Measurements from ENCODE around the gene DNAAF5. TPM values are rescaled to one million over a fixed set of nuclear protein-coding genes. Genes with fewer than 3 reads are reported as not detected.

Gene DNAAF5
- total and polyA plus RNA-seq, 12 donors, result 10.4 to 30.0 (median 24.7) TPM

DNA sequence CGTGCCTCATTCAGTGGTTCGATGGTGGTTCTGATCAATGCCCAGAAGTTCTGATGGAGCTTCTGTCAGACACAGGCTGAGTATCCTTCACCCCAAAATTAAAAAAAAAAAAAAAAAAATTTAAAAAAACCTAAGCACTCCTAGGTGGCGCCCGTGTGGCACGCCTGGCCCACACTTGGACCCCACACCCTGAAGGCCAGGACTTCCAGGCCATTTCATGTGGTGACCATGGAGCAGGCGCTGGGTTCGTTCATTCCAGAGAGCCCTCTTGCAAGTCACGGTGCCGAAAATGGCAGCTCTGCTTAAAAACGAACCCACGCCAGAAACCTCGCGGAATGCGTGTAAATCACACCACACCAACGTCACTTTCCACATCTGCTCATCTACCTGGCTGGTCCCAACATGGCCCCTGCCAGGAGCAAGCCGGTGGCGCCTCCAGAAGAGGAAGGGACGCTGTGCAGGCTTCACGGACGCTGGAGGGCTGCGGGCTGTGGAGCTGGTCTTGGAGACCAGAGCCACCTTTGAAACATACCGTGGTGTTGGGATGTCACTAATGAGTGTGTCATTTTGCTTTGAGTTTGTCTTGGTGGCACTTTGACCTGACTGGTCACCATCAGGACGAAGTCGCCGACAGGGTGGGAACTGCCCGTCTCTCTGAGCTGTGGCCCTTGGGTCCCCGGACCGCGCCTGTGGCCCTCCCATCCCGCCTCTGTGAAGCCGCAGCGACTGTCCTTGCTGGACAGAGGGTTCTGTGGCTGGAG lies 46.5 kb downstream of the DNAAF5 start:
- Histone ChIP-seq H3K9me3 (no peaks in the 10 kb centered on the region), H3K36me3 (peaks cover 0 to 59% (median 19%) of the 10 kb centered on the region in 9 donors), H3K27me3 (no peaks in the 10 kb centered on the region), H3K4me1 (peaks cover 19 to 41% (median 28%) of the 10 kb centered on the region in 9 donors), H3K27ac (no peak overlapping the region), H3K4me3 (no peak overlapping the region)
- intact Hi-C loops (cut with DNase I), result loop anchor here in 5 of 10 donors (2.0 to 10.0 kb wide), 6 partner anchors 41 to 451 kb away; no protein-coding TSS in a partner anchor
- TF ChIP-seq, protein P1, sequence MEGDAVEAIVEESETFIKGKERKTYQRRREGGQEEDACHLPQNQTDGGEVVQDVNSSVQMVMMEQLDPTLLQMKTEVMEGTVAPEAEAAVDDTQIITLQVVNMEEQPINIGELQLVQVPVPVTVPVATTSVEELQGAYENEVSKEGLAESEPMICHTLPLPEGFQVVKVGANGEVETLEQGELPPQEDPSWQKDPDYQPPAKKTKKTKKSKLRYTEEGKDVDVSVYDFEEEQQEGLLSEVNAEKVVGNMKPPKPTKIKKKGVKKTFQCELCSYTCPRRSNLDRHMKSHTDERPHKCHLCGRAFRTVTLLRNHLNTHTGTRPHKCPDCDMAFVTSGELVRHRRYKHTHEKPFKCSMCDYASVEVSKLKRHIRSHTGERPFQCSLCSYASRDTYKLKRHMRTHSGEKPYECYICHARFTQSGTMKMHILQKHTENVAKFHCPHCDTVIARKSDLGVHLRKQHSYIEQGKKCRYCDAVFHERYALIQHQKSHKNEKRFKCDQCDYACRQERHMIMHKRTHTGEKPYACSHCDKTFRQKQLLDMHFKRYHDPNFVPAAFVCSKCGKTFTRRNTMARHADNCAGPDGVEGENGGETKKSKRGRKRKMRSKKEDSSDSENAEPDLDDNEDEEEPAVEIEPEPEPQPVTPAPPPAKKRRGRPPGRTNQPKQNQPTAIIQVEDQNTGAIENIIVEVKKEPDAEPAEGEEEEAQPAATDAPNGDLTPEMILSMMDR (IDR thresholded peaks at IDR 0.05), result no peak
- WGBS, 2 donors, result 95% methylated on average over 32 of the region's 32 CpGs
- no peak for ATAC-seq
- DNase-seq, result no peak

DNA sequence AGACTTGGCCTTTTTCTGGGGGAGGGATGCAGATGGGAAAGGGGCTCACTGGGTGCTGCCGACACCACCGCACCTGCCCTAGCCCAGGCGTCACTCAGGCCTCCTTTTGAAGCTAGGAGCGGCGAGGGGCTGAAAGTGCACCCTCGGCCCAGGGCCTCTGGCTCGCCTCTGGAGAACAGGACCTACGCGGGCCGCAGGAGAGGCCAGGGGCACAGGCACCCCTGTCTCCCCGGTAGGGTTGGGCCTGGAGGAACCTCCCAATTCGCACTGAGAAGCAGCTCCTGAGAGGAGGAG lies 47.1 kb downstream of the DNAAF5 start:
- Histone ChIP-seq H3K36me3 (peaks cover 0 to 64% (median 19%) of the 10 kb centered on the region in 9 donors), H3K4me3 (no peak overlapping the region), H3K27me3 (no peaks in the 10 kb centered on the region), H3K9me3 (no peaks in the 10 kb centered on the region), H3K4me1 (peaks cover 19 to 39% (median 28%) of the 10 kb centered on the region in 9 donors), H3K27ac (no peak overlapping the region)
- TF ChIP-seq, protein P1 (IDR thresholded peaks at IDR 0.05), result no peak
- WGBS, 2 donors, result 95 to 98% methylated on average over 12 of the region's 12 CpGs
- ATAC-seq (no peak), DNase-seq (no peak)
- intact Hi-C loops (cut with DNase I), result loop anchor here in 5 of 10 donors (2.0 to 10.0 kb wide), 6 partner anchors 41 to 451 kb away; no protein-coding TSS in a partner anchor

DNA sequence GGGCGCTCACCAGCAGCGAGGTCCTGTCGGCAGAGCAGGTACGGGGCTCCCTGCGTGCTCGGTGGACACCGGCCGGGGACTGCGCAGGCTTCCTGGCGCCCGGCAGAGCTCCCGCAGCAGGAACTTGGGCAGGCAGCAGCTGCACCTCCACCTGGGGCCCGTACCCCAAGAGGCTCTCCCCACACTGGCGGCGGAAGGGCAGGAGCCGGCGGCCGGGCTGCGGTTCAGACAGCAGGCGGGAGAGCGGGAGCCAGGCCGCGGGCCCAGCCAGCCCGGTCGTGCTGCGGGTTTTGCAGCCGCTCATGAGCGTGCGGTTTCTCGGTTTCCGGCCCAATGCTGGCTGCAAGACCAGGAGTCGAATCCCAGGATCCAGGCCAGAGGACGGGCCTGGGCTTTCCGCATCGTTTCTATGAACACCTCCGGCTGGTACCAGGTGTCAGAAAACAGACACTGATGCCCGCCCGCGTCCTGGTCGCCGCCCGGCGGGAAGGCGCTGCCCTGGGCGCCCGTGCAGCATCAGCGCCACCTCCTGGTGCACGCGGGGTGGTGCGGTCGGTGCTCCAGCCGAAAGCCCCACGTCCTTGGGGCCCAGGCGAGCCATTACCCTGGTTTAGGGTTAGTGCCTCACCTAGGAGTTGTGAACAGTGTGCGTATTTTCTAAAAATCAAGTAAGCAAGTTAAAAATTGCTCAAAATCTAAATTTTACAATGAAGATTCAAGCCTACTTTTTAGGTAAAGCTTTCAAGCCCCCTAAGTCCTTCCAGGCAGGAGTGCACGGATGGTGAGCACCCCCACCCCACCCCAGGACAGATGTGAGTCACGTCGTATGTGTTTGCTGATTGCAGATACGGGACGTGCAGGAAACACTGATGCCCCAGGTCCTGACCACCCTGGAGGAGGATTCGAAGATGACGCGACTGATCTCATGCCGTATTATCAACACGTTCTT lies 47.9 kb downstream of the DNAAF5 start:
- TF ChIP-seq, protein P1 (IDR thresholded peaks at IDR 0.05), result peak; percentile 79 to 97 (median 93)
- no peak overlapping the region for H3K4me3 ChIP-seq
- no peak overlapping the region for H3K27ac ChIP-seq
- peaks cover 0 to 73% (median 19%) of the 10 kb centered on the region in 9 donors for H3K36me3 ChIP-seq
- ATAC-seq, result peak in 7 of 8 donors; percentile 15 to 55 (median 24)
- intact Hi-C loops (cut with DNase I), result loop anchor here (1.0 to 10.0 kb wide), 10 partner anchors 42 to 454 kb away; no protein-coding TSS in a partner anchor
- no peaks in the 10 kb centered on the region for H3K27me3 ChIP-seq
- no peaks in the 10 kb centered on the region for H3K9me3 ChIP-seq
- peak in 1 of 2 donors; percentile 66 for DNase-seq
- WGBS, 2 donors, result 66 to 72% methylated on average over 61 to 65 of the region's 65 CpGs
- H3K4me1 ChIP-seq, result peaks cover 16 to 37% (median 21%) of the 10 kb centered on the region in 9 donors

DNA sequence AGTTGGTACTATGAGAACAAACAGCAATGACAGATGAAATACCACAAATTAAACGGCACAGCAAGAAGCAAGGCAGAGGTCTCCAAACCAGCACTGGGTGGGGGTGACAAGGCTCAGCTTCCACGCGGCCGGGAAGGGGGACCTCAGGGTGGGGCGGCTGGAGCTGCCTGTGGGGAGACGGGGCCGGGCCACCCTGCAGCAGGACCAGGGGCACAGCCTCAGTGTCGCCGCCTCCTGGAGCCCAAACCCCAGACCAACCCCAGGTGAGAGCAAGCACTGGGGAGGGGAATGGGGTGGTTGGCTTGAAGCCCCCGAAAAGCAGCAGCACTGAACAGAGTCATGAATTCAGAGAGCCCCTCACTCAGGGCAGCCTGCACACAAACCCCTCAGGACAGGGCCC lies 49.9 kb downstream of the DNAAF5 start:
- peaks cover 0 to 92% (median 19%) of the 10 kb centered on the region in 9 donors for H3K36me3 ChIP-seq
- 95% methylated on average over 10 of the region's 10 CpGs for WGBS, 2 donors
- intact Hi-C loops (cut with DNase I), result loop anchor here in 1 of 10 donors (10.0 kb wide), 1 partner anchor 132 kb away; no protein-coding TSS in a partner anchor

More for the DNA sequence above, 49.9 kb downstream of the DNAAF5 start:
- DNase-seq, result no peak
- no peak for ATAC-seq
- H3K4me3 ChIP-seq, result no peak overlapping the region
- TF ChIP-seq, protein P1 (IDR thresholded peaks at IDR 0.05), result no peak
- no peak overlapping the region for H3K27ac ChIP-seq
- H3K4me1 ChIP-seq, result peaks cover 7 to 34% (median 21%) of the 10 kb centered on the region in 9 donors
- no peaks in the 10 kb centered on the region for H3K27me3 ChIP-seq
- no peaks in the 10 kb centered on the region for H3K9me3 ChIP-seq

Data from heart right ventricle (tissue), 16 donors.